Suprapubic skin (tissue), 4 donors: ENCODE results near the gene GALNT15.

ENCODE experiments used
- CTCF ChIP-seq, 2 donors: fragments of 200-600 bp in 1 of 2; fragments of 450-650 bp in 1 of 2; sonication (generic) in 1 of 2; IDR thresholded peaks; one replicate each; pipeline ENCODE4 v1.5.1; 2016 to 2019; ENCODE audit warnings: antibody characterized with exemption in 2 of 2, mild to moderate bottlenecking in 1 of 2, moderate library complexity in 1 of 2
- EP300 ChIP-seq: sonication (generic); formaldehyde crosslinking; IDR thresholded peaks from one replicate; pipeline ENCODE4 v1.6.1; 2017; ENCODE audit warnings: antibody characterized with exemption
- POLR2A ChIP-seq, 2 donors: fragments of 450-650 bp; IDR thresholded peaks; one replicate each; pipeline ENCODE4 v1.6.1; 2017; ENCODE audit warnings: antibody characterized with exemption in 2 of 2, mild to moderate bottlenecking in 2 of 2, moderate library complexity in 2 of 2
- POLR2AphosphoS5 ChIP-seq, 3 donors: sonication (generic); formaldehyde crosslinking; IDR thresholded peaks; one replicate each; pipeline ENCODE4 v1.6.1; 2017; ENCODE audit warnings: antibody characterized with exemption in 3 of 3

- no peak for TF ChIP-seq POLR2A (IDR thresholded peaks at IDR 0.05)
- no peak for TF ChIP-seq CTCF (IDR thresholded peaks at IDR 0.05)
- no peak for TF ChIP-seq EP300
- no peak for TF ChIP-seq POLR2AphosphoS5 (IDR thresholded peaks at IDR 0.05)
Measured at GRCh38 chr3:16199769-16200168, 25.3 kb downstream of the GALNT15 start.
